Diencephalon (tissue), 1 donor: Measurements from ENCODE around the gene COL5A3. TPM values are rescaled to one million over a fixed set of nuclear protein-coding genes. Genes with fewer than 3 reads are reported as not detected.

Source experiments
- small RNA-seq: library from RNA; depleted of rRNA; stranded (forward); fragments of <200 nt; gene quantifications from one replicate; pipeline ENCODE3, GENCODE V24; 2014
- total RNA-seq: library from RNA; depleted of rRNA; stranded (reverse); fragments of >200 nt; gene quantifications from one replicate; pipeline ENCODE4 v1.2.3, GENCODE V29; 2014

The COL5A3 gene
- 1.2 TPM for total RNA-seq

DNA sequence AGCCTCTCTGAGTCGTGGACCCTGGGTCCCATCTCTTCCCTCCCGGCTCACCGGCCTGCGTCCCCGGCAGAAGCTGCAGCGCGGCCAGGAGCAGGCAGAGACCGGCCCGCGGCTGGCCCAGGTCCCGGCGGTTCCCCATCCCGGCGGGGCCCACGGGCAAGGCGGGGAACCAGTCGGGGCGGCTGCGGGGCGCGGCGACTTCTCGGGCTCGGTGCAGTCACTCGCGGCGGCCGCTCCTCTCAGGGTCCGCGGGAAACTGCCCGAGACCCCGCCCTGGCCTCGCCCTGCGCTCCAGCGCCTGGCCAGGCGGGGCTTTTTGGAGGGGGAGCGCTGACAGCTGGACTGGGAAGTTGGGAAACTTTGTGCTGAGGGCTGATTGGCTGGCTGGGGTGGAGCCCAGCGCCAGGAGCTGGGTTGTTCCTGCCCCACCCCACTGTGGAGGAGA lies at the start of gene COL5A3:
TSS of gene COL5A3 (minus strand) at position 258 of the 445 bp plus-strand sequence. CDS start at position 139, 119 bp downstream.

DNA sequence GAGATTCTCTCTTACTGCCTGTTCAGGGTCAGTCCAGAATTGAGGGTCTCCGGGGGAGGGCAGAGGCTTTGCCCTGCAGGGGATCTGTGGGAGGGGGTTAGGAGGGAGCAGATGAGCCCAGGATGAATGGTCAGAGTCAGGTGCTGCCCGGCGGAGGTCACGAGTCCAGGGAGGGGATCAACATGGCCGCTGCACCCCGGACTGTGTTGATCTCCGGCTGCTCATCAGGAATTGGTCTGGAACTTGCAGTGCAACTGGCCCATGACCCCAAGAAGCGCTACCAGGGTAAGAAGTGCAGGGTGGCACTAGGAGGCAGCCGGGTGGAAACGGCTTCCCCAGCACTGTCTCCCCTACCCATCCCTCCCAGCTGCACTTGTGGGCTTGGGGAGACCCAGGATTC lies 3.0 kb upstream of the COL5A3 start, which contains the start of gene RDH8:
TSS of gene RDH8 (plus strand) at position 168 of the 400 bp plus-strand sequence. CDS start at position 183, 15 bp downstream.

DNA sequence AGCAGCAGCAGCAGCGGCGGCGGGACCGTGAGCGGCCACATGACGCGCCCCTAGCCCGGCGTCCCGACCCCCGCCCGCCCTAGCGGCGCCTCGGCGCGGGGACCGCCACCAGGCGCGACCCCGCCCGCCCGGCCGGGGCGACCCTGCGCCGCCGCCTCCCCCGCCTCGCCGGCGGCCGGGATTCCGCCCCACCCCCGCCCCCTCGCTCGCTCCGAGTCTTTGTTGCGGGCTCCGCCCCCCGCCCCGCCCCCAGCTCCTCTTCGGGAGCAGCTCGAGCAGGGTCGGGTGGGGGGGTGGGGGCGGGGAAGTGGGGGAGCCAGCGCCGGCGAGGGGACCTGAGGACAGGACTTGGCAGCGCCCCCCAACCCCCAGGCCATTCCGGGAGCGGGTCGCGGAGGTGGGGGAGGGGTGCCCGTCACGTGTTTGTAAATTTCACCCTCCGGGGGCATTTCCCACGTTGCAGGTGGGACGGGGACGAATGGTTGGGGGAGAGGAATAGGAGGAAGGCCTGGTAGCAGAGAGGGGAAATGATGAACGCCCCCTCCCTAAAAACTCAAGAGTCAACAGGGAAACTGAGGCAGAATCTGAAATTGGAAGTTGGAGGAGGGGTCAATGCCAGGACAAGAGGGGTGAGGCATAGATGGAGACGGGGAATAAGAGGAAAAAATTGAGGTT lies 73.8 kb downstream of the COL5A3 start, which contains the start of gene OLFM2:
TSS of gene OLFM2 (minus strand) at position 190 of the 675 bp plus-strand sequence. CDS start at position 41, 149 bp downstream.

Small RNA genes lying within 50 kb of the gene (small RNA-seq; reads per million reads assigned to genes)
- not detected for gene MIR5589

Other genes starting within 250 kb of the COL5A3 start
- gene ZNF846, start 241.8 kb downstream of the COL5A3 start, total RNA-seq = 20.5 TPM
- 8.8 TPM for gene FBXL12, start 191.4 kb downstream of the COL5A3 start, total RNA-seq
- 165 TPM for gene UBL5, start 182.6 kb downstream of the COL5A3 start, total RNA-seq
- gene PIN1, start 175.2 kb downstream of the COL5A3 start, total RNA-seq = 106 TPM
- 106 TPM for gene OLFM2, start 74.0 kb downstream of the COL5A3 start, total RNA-seq
- not detected for gene RDH8, start 3.0 kb upstream of the COL5A3 start, total RNA-seq
- 7.8 TPM for gene SHFL, start 75.8 kb upstream of the COL5A3 start, total RNA-seq
- gene ANGPTL6, start 92.2 kb upstream of the COL5A3 start, total RNA-seq = 0.69 TPM
- 18.5 TPM for gene PPAN, start 95.9 kb upstream of the COL5A3 start, total RNA-seq
- gene P2RY11, start 101.2 kb upstream of the COL5A3 start, total RNA-seq = 6.5 TPM
- gene EIF3G, start 109.4 kb upstream of the COL5A3 start, total RNA-seq = 101 TPM
- 35.1 TPM for gene DNMT1, start 184.4 kb upstream of the COL5A3 start, total RNA-seq
- gene S1PR2, start 220.8 kb upstream of the COL5A3 start, total RNA-seq = 4.4 TPM
- gene MRPL4, start 241.7 kb upstream of the COL5A3 start, total RNA-seq = 15.7 TPM